HG02763 (cell line): ENCODE data around the gene COMP.
"Not testable (repeated sequence)": the region's sequence is repeated elsewhere in the genome, so short reads cannot be mapped to it uniquely, and the experiment has no call there.

Experiments used
- ATAC-seq: cut with Tn5 transposase; IDR thresholded peaks from one replicate; pipeline ENCODE4 v1.9.1; 2021; ENCODE audit warnings: mild to moderate bottlenecking, moderate library complexity; ENCODE audit not compliant: unreplicated experiment

COMP gene

GRCh38 chr19:18790566-18791314 lies at the start of gene COMP:
COMP (minus strand) TSS chr19:18791305; CDS start chr19:18791269, 36 bp downstream.
- ATAC-seq, result no peak

GRCh38 chr19:18840288-18841267 lies 49.5 kb upstream of the COMP start:
- ATAC-seq, result no peak

- no peak for ATAC-seq
These were observed 48.6 kb upstream of the COMP start for GRCh38 chr19:18839465-18840287.

GRCh38 chr19:18834644-18834984 lies 43.5 kb upstream of the COMP start:
- no peak for ATAC-seq

- ATAC-seq, result no peak
These were observed 42.9 kb upstream of the COMP start for GRCh38 chr19:18833849-18834643.

GRCh38 chr19:18833141-18833476 lies 42.0 kb upstream of the COMP start:
- no peak for ATAC-seq

GRCh38 chr19:18832306-18833140 lies 41.4 kb upstream of the COMP start:
- peak; percentile 22 for ATAC-seq

- peak; percentile 78 for ATAC-seq
These were observed 40.6 kb upstream of the COMP start, which contains the start of gene UPF1 for GRCh38 chr19:18831524-18832305. UPF1 (plus strand) TSS chr19:18831959; CDS start chr19:18832210, 251 bp downstream.

- ATAC-seq, result no peak
These were observed 39.4 kb upstream of the COMP start for GRCh38 chr19:18830488-18830887.

GRCh38 chr19:18828786-18829185 lies 37.7 kb upstream of the COMP start:
- ATAC-seq, result no peak

- ATAC-seq, result no peak
These were observed 26.5 kb upstream of the COMP start for GRCh38 chr19:18817574-18817973.

GRCh38 chr19:18816645-18817044 lies 25.5 kb upstream of the COMP start:
- not testable (repeated sequence) for ATAC-seq

GRCh38 chr19:18815673-18816072 lies 24.6 kb upstream of the COMP start:
- ATAC-seq, result no peak

- ATAC-seq, result no peak
These were observed 23.0 kb upstream of the COMP start for GRCh38 chr19:18814063-18814462.

GRCh38 chr19:18811638-18812037 lies 20.5 kb upstream of the COMP start:
- ATAC-seq, result not testable (repeated sequence)

- ATAC-seq, result no peak
These were observed 18.2 kb upstream of the COMP start for GRCh38 chr19:18809149-18809868.

GRCh38 chr19:18807861-18808331 lies 16.8 kb upstream of the COMP start:
- ATAC-seq, result no peak

- no peak for ATAC-seq
These were observed 13.5 kb upstream of the COMP start for GRCh38 chr19:18804643-18805042.
